PC-3 (cell line): ENCODE measurements around the gene FCN2. TPM values are rescaled to one million over a fixed set of nuclear protein-coding genes. Genes with fewer than 3 reads are reported as not detected.

Source experiments
- ATAC-seq: fragments of 200-7000 bp; cut with Tn5 transposase; 2 replicates; pipeline ENCODE4 v1.9.1; 2020; ENCODE audit warnings: mild to moderate bottlenecking, moderate library complexity
- BruUV-seq: library from RNA; stranded (reverse); fragments of 400-500 nt; replicated peaks from 2 replicates; lab custom pipeline; 2021; lab: Mats Ljungman, UMichigan
- CTCF ChIA-PET: fragments of 300-600 bp; sonication (Branson Sonifier 250); formaldehyde crosslinking; loops from one replicate; lab custom pipeline; 2022; ENCODE audit warnings: antibody characterized with exemption; lab: Charles Lee
- POLR2A ChIA-PET: fragments of 300-600 bp; sonication (Branson Sonifier 250); formaldehyde crosslinking; loops from one replicate; lab custom pipeline; 2022; ENCODE audit warnings: antibody characterized with exemption; ENCODE audit not compliant: unreplicated experiment; lab: Charles Lee
- DNase-seq: peaks from one replicate; pipeline ENCODE4 v3.0.0-alpha.2; 2015
- H2AFZ ChIP-seq: fragments of 300-600 bp; sonication (generic); 2 replicates; pipeline ENCODE4 v1.6.0; 2016; ENCODE audit warnings: antibody characterized with exemption, low read length
- H3F3A ChIP-seq: fragments of 300-600 bp; sonication (generic); one replicate; pipeline ENCODE4 v1.6.0; 2017; ENCODE audit warnings: antibody characterized with exemption, low read length, control low read depth, mild to moderate bottlenecking; ENCODE audit not compliant: unreplicated experiment
- H3K27ac ChIP-seq: fragments of 300-600 bp; sonication (generic); 2 replicates; pipeline ENCODE4 v1.5.1; 2016; ENCODE audit warnings: mild to moderate bottlenecking, low read length
- H3K27me3 ChIP-seq: fragments of 300-600 bp; sonication (generic); 2 replicates; pipeline ENCODE4 v1.6.1; 2016; ENCODE audit warnings: low read length, mixed read lengths
- H3K36me3 ChIP-seq: fragments of 300-600 bp; sonication (generic); 2 replicates; pipeline ENCODE4 v1.6.1; 2016; ENCODE audit warnings: low read depth, mixed run types, low read length, mixed read lengths
- H3K4me1 ChIP-seq: fragments of 300-600 bp; sonication (generic); 2 replicates; pipeline ENCODE4 v1.5.1; 2016; ENCODE audit warnings: low read length; ENCODE audit not compliant: insufficient read depth
- H3K4me2 ChIP-seq: fragments of 300-600 bp; sonication (generic); 2 replicates; pipeline ENCODE4 v1.6.0; 2016; ENCODE audit warnings: low read length
- H3K4me3 ChIP-seq: fragments of 300-600 bp; sonication (generic); 2 replicates; pipeline ENCODE4 v1.5.1; 2016; ENCODE audit warnings: mild to moderate bottlenecking, low read length, mixed read lengths
- H3K79me2 ChIP-seq: fragments of 300-600 bp; sonication (generic); 2 replicates; pipeline ENCODE4 v1.6.1; 2017; ENCODE audit warnings: low read length, mixed read lengths
- H3K9ac ChIP-seq: fragments of 300-600 bp; sonication (generic); 2 replicates; pipeline ENCODE4 v1.6.0; 2016; ENCODE audit warnings: mild to moderate bottlenecking, low read length
- H3K9me2 ChIP-seq: fragments of 300-600 bp; sonication (generic); replicated peaks from 2 replicates; pipeline ENCODE4 v1.6.1; 2016; ENCODE audit warnings: mixed run types, low read length, mixed read lengths
- H3K9me3 ChIP-seq: fragments of 300-600 bp; sonication (generic); 2 replicates; pipeline ENCODE4 v1.6.1; 2016; ENCODE audit warnings: low read length, mixed read lengths
- H4K20me1 ChIP-seq: fragments of 300-600 bp; sonication (generic); 2 replicates; pipeline ENCODE4 v1.6.1; 2016; ENCODE audit warnings: low read length, mixed read lengths
- CTCF ChIP-seq: fragments of 300-600 bp; sonication (generic); conservative IDR thresholded peaks from 2 replicates; pipeline ENCODE4 v1.5.1; 2017; ENCODE audit warnings: antibody characterized with exemption, low read depth, mild to moderate bottlenecking, low read length
- EZH2 ChIP-seq: fragments of 300-600 bp; sonication (generic); IDR thresholded peaks from one replicate; pipeline ENCODE4 v1.6.1; 2017; ENCODE audit warnings: antibody characterized with exemption, mild to moderate bottlenecking, low read length; ENCODE audit not compliant: unreplicated experiment
- EZH2phosphoT487 ChIP-seq: fragments of 300-600 bp; sonication (generic); IDR thresholded peaks from 2 replicates; pipeline ENCODE4 v1.6.1; 2018; ENCODE audit warnings: mild to moderate bottlenecking, antibody characterized with exemption, low read length, borderline replicate concordance
- intact Hi-C: fragments of 100-400 bp; cut with micrococcal nuclease; formaldehyde crosslinking; loops from 2 replicates; pipeline ENCODE4 v1.9.0; 2023
- total RNA-seq: library from RNA; depleted of rRNA; stranded (reverse); fragments of >200 nt; gene quantifications from 2 replicates; pipeline ENCODE4 v1.2.3, GENCODE V29; 2014

Gene FCN2
- total RNA-seq, 1 experiment from 2014 or later, result not detected

GRCh38 chr9:134858051-134858841 lies 22.4 kb upstream of the FCN2 start:
- Histone ChIP-seq H3K9me3 (no peaks in the 10 kb centered on the region), H3K4me2 (no peak overlapping the region), H3K27me3 (0 out of 2 replicates have a peak, but pooled peaks cover 11% of the 10 kb centered on the region), H4K20me1 (no peaks in the 10 kb centered on the region), H3K9me2 (no peaks in the 10 kb centered on the region), H3K9ac (no peak overlapping the region), H3K36me3 (no peaks in the 10 kb centered on the region), H2AFZ (no peak overlapping the region), H3K79me2 (no peaks in the 10 kb centered on the region), H3F3A (no peaks in the 10 kb centered on the region), H3K27ac (no peak overlapping the region), H3K4me1 (no peaks in the 10 kb centered on the region), H3K4me3 (no peak overlapping the region)
- ChIA-PET POLR2A (no interaction called here), CTCF (no interaction called here)
- intact Hi-C loops, result no loop called here
- DNase-seq, result peak; percentile 50
- no TSS peak for BruUV-seq
- TF ChIP-seq CTCF (no peak), EZH2 (no peak), EZH2phosphoT487 (no peak)
- ATAC-seq, result peak; percentile 15; the same call in 1 of the 2 replicates

- no TSS peak for BruUV-seq
- intact Hi-C loops, result no loop called here
These were observed 20.1 kb upstream of the FCN2 start for GRCh38 chr9:134860510-134860909.

More at GRCh38 chr9:134860510-134860909, 20.1 kb upstream of the FCN2 start:
- no peak for ATAC-seq
- Histone ChIP-seq H3K4me1 (no peaks in the 10 kb centered on the region), H3K9ac (no peak overlapping the region), H2AFZ (no peak overlapping the region), H3K4me3 (no peak overlapping the region), H3K9me2 (no peaks in the 10 kb centered on the region), H3K4me2 (no peak overlapping the region), H3K36me3 (no peaks in the 10 kb centered on the region), H3F3A (no peaks in the 10 kb centered on the region), H3K9me3 (no peaks in the 10 kb centered on the region), H3K79me2 (no peaks in the 10 kb centered on the region), H3K27ac (no peak overlapping the region), H4K20me1 (no peaks in the 10 kb centered on the region), H3K27me3 (no peaks in the 10 kb centered on the region)
- DNase-seq, result no peak
- POLR2A ChIA-PET, result no interaction called here
- no peak for TF ChIP-seq EZH2
- TF ChIP-seq CTCF, result no peak
- TF ChIP-seq EZH2phosphoT487, result no peak
- CTCF ChIA-PET, result no interaction called here
